ENCODE data around the gene MAP2.

Gene MAP2

DNA sequence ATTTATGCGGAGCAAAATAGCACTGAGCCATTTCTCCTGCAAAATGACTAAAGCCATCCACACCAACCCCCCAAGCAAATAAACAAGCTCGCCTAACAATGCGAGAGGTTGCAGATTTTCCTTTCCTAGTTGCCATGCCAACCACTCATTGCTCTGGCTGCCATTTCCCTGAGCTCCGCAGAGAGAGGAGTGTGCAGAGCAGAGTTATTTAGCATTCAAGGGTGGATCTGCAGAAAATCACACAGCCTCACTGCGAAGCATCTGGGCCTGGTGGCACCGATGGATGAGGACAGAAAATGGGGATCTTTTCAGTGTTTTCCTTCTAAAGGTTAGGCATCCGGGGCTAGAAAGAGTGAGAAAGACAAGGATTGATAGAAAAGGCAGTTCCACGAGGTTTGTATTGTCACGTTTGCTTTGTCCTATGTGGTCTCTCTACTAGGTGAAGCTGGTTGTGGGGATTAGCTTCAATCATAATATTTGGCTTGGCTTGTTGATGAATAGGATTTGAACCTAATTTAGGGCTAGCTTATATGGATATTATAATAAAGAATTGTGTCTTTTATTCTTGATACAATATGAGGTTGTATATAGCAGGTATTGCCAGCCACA lies 237.5 kb downstream of the MAP2 start:
- DNase-seq (ENCODE audit: low spot score): peak; percentile 93

DNA sequence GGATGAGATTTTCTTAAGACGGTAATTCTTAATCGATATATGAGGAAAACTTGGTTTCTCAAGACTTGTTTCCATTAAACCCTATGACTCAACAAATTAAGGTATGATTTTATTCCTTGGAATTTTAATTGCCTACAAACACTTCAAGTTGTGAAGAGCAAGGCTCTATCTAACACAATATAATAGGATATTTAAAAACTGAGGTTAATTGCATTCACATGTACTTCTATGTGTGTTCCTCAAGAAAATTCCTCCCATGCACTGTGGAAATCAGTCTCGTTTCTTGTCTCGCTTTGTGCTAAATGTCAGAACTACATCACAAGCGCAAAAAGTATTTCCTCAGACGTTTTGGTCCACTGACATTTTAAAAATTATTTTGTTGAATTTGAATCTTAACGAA lies 238.2 kb downstream of the MAP2 start:
- DNase-seq (ENCODE audit: low spot score): peak; percentile 65

DNA sequence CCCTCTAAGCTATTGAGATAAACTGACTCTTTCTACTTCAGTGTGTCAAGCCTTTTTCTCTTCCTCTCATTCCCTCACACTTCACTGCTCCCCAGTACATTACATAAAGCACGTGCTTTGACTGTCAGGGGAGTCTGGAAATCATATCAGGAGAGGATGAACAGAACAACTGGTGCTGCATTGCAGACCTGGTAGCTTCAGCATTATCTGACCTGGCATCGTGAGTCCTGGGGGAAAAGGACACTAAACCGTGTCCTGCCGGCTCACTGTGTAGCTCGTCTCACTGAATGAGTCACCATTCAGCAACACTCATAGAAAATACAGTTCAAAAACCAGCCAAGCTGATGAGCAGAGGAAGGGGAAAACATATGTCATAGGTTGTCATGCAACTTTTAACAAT lies 239.3 kb downstream of the MAP2 start:
- peak; percentile 85 for DNase-seq (ENCODE audit: low spot score)

DNA sequence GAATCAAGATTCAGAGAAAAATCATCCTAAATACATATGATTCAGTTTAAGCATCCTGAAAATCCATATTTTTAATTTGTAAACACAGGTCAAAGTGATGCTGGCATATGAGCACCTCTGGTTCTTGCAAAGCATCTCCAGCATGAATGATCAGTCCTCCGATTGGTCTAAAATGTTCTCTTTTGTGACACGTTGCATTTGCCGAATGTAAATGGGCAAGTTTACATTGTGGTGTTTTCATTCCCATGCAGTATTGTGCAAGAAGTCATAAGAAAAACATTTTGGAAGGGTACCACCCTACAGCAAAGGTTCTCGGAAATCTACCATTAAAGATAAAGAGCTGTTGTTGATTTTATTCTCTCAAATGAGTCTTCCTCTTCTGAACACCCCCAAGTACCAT lies 239.8 kb downstream of the MAP2 start:
- peak; percentile 39 for DNase-seq (ENCODE audit: low spot score)

DNA sequence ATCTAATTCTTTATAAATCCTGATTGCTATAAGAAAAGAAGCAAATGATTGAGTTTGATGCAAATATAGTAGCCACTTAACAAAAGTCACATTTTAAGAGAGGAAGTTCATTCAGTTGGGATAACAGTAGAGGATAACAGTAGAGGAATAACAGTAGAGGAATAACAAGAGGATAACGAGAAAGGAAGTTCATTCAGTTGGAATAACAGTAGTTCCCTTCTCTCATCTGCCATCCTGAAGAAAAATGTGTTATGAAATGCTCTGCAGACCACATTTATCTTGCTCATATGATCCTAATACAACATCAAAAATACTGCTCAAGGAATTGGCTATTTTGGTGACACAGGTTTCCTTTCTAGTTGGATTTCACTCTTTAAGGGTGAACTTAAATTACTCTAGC lies 242.4 kb downstream of the MAP2 start:
- DNase-seq (ENCODE audit: low spot score): no peak

DNA sequence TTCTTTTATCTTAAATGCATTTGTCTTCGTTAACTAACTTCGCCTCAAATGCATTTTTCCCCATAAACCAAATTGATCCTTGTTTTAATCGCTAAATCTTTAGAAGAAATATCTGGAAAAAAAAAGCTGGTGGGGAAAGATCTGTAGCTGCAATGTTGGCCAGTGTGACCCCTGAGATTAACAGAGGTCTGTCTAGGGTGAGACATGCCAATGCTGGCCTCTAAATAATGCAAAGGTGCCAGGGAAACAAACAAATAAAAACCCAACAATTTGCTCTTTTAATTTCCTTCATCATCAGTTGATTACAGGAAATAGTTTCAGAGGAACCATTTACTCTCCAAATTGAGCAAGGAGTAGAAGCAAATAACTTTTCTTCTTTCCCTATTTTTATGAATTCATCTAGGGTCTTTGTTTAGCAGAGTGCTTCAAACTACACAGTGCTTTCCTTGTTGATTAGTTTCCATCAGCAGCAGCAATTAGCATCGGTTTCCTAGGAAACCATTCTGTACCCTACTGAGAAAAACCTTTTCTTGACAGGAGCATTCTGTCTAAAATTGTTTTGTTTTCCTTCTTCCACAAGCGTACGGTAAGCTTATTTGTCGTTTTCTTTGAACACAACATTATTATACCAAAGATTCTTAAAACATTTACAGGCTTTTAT lies 247.3 kb downstream of the MAP2 start:
- peak; percentile 74 for DNase-seq (ENCODE audit: low spot score)

DNA sequence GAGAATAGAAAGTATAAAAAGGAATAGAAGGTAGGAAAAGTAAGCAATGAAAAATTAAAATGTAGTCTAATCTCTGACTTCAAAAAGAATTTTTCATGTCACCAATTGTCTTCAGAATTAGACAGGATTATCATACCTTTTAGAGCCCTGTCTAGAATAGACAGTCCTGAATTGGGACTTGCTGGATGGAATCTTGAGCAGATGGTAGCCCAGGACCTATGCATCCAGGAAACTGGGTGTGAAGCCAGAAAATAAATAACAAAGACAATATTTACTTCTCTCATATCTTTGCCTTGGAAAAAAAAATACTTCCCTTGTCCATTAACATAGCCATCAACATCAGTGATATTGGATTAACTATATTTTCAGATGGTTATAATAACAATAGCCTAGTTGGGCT lies 250.0 kb downstream of the MAP2 start:
- peak; percentile 77 for DNase-seq (ENCODE audit: low spot score)

DNA sequence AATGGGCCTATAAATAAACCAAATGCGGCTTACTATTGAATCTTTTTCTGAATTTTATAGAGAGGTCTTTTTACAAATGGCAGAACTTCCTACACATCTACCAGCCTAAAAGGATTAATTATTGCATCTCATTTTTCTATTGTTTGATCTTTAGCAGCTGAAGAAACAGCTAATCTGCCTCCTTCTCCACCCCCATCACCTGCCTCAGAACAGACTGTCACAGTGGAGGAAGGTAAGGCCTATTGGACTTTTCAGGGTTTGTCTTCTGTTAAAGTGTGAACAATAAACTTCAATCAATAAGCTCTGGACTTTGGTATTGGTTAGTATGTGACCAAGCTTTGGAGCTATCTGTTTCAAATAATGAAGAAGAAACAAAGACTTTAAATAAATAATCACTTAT lies 256.7 kb downstream of the MAP2 start:
- no peak for DNase-seq (ENCODE audit: low spot score)

DNA sequence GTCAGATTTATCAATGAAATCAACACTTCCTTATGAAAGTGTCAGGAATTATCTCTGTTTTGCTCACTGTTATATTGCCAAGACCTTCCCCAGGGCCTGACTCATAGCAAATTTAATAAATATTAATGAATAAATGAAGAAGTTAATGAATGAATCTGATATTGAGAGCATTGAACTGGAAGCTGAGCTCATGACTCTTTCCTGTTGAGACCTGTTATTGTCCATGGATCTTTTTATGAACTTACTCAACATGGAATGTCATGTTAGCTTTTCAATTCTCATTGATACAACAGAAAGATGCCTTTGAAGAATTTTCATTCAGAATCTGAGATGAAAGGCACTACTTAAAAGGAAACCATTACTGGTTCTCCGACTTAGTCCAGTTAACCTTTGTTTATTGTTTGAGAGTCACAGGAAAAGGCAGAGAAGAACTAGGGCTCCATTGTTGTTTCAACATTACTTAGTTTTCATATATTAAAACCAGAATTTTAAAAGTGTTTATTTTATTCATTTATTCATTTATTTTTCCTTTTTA lies 257.4 kb downstream of the MAP2 start:
- DNase-seq (ENCODE audit: low spot score): no peak

DNA sequence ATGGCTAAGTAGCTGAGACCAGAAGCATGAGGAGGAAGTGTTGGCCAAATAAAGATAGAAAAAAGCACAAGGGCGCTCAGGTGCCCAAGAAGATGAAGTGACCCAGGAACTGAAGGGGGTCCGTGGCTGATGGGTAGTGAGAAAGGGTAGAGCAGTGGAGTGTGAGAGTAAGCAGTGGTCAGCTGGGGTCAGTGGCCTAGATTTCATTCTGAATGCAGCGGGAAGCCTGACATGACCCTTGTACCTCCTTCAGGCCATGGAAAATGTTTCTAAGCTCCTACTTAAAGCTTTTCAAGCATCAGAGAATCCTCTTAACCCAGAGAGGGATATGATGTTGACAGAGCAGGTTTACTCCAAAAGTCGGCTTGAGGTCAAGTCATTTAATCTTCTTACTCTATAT lies 258.8 kb downstream of the MAP2 start:
- no peak for DNase-seq (ENCODE audit: low spot score)

DNA sequence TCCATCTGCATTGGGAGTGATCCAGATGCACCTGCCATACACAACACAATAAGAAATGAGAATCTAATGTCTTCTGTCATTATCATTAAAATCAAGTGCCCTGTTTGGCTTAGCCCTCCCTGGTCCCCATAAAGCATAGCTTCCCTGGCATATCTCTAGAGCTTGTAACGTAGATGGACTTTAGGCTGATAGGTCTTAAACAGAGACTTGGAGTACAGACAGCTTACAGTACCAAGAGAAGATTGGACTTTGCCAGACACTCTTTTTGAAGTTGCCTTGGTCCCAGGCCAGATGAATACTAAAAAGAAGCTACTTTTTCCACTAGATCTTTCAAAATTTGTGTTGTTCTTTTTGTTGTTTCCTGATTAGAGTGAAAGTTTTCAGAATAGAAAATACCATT lies 261.5 kb downstream of the MAP2 start:
- no peak for DNase-seq (ENCODE audit: low spot score)

DNA sequence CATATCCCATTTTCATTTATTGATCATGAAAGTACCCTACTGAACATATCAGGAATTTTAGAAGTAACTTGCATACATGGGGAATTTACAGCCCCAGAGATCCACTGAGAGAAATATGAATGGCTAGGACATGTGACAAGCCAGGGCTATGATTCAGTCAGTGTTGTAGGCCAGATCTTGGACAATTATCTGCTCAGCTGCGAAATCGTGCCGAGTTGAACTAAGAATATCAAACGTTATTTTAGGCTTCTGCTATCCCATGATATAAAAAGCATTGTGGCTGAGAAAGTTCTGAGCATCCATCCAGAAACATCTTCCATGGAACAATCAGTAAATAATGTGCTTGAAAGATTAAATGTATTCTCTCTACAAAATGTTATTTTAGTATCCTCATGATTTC lies 262.1 kb downstream of the MAP2 start:
- peak; percentile 58 for DNase-seq (ENCODE audit: low spot score)

DNA sequence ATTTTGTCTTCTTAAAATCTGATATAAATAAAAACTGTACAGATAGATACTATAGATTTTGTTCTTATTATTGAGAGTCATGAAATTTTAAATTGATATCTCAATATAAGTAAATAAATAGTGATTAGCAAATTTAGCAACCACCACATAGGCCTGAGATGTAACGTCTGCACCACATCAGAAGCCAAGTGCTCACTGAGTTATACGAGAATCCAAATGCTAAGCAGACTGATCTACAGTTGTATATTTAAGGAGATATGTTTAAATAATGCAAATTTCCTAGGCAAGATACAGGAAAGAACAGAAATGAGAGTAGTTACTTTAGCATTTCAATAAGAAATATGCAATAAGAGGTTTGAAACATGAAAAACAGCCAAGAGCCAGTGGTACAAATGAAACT lies 262.6 kb downstream of the MAP2 start:
- DNase-seq (ENCODE audit: low spot score): no peak

DNA sequence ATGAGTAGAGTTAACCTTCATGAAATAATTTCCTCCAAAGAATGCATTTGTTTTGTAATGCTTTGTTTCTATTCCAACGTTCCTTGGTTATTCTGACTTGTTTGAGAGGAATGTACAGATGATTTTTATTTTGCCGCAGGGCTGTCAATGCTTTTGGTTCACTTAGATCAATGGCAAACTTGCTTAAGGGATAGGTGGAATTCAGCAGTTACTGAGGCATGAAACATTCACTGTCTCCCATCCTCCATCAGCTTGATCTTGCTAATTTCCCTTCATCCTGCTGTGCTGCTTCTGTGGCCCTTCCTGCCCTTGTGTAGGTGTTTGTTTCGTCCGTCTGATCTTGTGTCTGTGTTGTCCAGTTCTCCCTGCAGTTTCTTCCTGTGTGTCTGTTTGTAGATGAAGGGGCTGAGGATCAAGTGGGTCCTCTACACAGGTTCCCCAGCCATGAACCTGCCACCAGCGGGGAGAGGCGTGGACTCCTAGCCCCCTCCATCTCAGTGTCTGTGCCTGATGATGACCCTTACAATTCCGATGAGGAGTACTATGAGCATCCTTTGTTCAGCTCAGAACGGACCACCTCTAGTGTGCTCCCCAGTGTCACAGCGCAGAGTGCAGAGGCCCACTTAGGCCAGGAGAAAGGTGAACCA lies 263.6 kb downstream of the MAP2 start:
- no peak for DNase-seq (ENCODE audit: low spot score)

DNA sequence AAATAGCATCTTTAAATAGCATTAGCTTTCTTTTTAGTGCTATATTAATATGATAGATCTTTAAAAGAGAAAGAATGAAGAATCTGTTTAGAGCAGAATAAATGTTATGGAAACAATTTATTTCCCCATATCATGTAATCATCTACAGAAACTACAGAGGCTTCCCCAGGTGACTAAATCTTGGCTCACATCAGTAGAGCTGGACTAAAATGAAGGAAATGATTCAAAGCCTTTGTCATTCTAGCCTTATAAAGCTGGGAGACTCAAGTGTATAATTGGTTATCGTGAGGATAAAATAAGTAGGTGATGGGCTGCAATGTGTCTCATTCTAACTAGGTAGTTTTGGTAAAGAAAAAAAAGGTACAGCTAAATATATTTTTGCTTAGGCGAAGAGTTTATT lies 264.5 kb downstream of the MAP2 start:
- no peak for DNase-seq (ENCODE audit: low spot score)

DNA sequence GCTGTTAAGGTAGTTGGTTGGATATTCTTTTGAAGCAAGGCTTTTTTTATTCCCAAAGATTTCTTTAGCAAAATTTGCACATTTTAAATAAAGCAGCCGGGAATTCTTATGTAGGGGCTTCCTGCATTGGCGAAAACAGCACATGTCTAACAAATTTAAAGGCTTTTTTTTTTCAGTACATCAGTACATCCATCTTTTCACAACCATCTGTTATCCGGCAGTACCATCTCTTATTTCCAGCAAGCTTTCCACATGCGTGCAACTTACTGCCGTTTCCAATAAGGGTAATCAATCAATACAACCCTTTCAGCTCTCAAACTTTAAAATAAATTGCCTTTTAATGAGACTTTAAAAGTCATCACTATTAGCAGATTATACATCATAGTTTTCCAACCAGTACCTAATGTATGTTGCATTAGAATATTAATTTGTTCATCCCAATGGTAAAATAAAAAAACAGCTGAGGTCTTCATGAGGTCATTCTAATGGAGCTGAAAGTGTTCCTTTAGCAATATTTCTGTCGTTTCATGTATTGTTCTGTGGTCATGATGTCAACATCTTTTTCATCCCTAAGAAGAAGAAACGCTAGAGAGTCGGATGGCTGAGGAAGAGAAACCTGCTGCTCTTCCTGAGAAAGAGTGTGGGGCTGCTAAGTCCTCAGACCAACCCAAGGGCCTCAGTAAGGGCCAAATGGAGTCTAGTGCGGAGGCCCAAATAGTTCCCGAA lies 266.3 kb downstream of the MAP2 start:
- no peak for DNase-seq (ENCODE audit: low spot score)

DNA sequence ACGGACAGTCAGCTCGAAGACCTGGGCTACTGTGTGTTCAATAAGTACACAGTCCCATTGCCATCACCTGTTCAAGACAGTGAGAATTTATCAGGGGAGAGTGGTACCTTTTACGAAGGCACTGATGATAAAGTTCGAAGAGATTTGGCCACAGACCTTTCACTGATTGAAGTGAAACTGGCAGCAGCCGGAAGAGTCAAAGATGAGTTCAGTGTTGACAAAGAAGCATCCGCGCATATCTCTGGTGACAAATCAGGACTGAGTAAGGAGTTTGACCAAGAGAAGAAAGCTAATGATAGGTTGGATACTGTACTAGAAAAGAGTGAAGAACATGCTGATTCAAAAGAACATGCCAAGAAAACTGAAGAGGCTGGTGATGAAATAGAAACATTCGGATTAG lies 270.9 kb downstream of the MAP2 start:
- DNase-seq (ENCODE audit: low spot score): no peak

DNA sequence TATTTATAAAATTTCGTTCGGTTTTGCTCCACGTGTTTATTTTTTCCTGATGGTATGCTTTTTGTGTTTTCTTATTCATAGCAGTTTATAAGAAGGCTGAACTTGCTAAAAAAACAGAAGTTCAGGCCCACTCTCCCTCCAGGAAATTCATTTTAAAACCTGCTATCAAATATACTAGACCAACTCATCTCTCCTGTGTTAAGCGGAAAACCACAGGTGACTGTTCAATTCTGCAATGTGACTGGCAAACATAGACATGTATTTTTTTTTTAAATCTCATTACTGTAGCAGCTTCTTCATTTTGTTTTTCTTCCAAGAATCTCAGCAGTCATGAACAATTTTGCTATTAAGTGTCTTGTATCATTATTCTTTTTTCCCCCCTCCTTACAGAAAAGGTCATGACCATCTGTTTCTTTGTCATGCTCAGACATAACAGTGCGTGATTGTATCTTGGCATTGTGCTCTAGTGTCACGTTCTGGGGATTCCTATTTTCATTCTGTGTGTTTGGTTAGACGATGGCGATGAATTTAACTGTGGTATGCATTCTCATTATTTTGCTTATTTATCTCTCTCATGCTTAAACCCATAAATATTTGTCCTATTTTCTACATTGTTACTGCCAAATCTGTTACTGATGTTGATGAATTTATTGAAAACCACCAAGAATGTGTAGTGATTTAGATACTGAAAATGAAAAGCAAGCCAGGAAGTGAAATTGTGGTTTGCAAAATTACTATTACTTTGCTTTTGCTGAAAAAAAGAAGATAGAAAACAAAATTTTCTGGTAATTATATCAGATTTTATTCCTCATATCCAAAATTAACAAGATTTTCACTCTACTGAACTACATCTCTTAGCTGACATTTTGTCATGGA lies 273.2 kb downstream of the MAP2 start:
- DNase-seq (ENCODE audit: low spot score): no peak

DNA sequence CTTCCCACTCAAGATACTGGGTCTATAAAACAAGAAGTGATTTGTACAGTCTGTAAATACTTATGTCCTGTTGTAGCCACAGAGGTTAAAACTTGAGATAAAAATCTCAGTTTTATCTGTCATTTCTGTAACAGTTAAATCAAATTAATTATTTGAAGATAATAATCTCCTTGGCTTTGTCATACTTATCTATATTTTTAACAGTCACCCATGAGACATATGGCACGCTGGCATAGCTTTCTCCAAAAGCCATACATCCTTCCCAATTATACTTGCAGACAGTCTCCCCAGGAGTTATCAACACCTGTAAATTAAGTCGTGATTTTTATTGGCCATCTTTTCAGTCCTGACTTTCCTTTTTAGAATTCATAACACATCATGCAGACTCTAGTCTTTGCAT lies 278.9 kb downstream of the MAP2 start:
- DNase-seq (ENCODE audit: low spot score): no peak

DNA sequence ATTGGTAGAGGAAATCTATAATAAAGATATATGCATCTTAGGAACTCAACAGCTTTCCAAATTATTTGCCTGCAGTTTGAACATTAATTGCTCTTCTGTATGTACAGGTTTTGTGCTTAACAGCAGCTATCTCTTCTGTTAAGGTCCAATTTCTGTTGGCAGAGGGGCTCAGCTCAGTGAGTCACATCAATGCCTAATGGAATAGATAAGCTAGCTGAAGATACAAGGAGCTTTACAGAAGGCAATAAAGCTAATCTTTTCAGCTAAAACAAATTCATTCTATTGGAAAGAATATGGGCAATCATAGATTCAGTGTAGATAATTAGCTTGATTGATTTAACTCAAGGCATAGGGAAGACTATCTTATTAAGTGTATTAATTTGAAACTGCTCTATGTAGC lies 289.4 kb downstream of the MAP2 start:
- DNase-seq (ENCODE audit: low spot score): no peak

DNA sequence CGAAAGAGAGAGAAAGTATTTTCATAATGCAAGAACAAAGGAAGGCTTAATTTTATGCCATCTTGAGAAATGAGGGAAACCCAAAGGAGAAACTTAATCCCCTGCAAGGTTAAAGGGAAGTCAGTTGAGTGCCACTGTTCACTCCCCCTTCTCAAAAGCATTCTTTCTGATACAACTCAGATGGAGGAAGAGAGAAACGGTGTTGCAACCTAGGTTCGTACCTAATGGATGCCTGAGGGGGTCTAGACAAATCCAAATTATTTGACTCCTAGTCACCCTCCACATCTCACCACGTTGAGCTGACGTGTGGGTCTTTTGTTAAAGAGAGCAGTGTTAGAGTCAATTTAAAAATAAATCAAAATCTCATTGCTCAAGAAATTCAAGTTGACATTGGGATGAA lies 295.2 kb downstream of the MAP2 start:
- DNase-seq (ENCODE audit: low spot score): no peak

DNA sequence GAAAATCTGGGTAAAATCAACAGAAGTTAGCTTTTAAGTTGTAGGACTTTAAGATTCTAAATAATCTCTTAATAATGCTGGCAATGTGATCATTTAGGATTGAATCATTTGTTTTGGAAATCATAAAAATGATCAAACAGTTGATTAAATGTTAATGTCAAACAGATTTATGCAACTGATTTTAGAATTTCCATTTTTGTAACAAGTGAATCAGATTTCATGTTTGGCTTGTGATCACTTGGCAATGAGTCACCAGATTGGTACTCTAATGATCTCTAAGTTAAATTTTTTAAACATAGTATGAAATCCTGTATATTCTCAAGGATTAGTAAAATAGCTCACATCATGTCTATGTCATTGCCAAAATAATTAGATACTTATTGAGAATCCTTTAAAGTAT lies 297.6 kb downstream of the MAP2 start:
- no peak for DNase-seq (ENCODE audit: low spot score)

Measured in cerebellar cortex (tissue), 1 donor.